HFFc6 (cell line): ENCODE data around the gene CPVL. TPM values are rescaled to one million over a fixed set of nuclear protein-coding genes. Genes with fewer than 3 reads are reported as not detected.

Source experiments
- DNase-seq: peaks from one replicate; pipeline ENCODE4 v3.0.0-alpha.2; 2018
- H3K27ac Mint-ChIP-seq: 2 replicates; pipeline ENCODE4 v1.8.0; 2020; ENCODE audit warnings: mild to moderate bottlenecking, mixed read lengths
- H3K27me3 Mint-ChIP-seq: 2 replicates; pipeline ENCODE4 v1.8.0; 2021; ENCODE audit warnings: mild to moderate bottlenecking, moderate library complexity, mixed read lengths; ENCODE audit not compliant: insufficient read depth
- H3K36me3 Mint-ChIP-seq: 2 replicates; pipeline ENCODE4 v1.8.0; 2021; ENCODE audit warnings: low read depth, mixed read lengths
- H3K4me1 Mint-ChIP-seq: 2 replicates; pipeline ENCODE4 v1.8.0; 2020; ENCODE audit warnings: low read depth, mixed read lengths
- H3K4me3 Mint-ChIP-seq: 2 replicates; pipeline ENCODE4 v1.8.0; 2020; ENCODE audit warnings: mild to moderate bottlenecking, moderate library complexity, mixed read lengths
- H3K9me3 Mint-ChIP-seq: 2 replicates; pipeline ENCODE4 v1.8.0; 2020; ENCODE audit warnings: mild to moderate bottlenecking, mixed read lengths
- CTCF ChIP-seq: fragments of 200-600 bp; sonication (generic); IDR thresholded peaks from 2 replicates; pipeline ENCODE4 v1.5.0; 2021; ENCODE audit warnings: antibody characterized with exemption, mild to moderate bottlenecking
- total RNA-seq, 6 experiments: library from RNA; stranded (reverse); fragmentation: NEBNext Ultra II Directional; extraction: Animal tissue kit (Norgen Biotek cat#: 25700); gene quantifications; 2 replicates in 1 of 6; 3 replicates in 5 of 6; pipeline ENCODE4 v1.2.3, GENCODE V29; 2021

Gene CPVL
- total RNA-seq, 6 experiments from 2014 or later, result not detected

DNA sequence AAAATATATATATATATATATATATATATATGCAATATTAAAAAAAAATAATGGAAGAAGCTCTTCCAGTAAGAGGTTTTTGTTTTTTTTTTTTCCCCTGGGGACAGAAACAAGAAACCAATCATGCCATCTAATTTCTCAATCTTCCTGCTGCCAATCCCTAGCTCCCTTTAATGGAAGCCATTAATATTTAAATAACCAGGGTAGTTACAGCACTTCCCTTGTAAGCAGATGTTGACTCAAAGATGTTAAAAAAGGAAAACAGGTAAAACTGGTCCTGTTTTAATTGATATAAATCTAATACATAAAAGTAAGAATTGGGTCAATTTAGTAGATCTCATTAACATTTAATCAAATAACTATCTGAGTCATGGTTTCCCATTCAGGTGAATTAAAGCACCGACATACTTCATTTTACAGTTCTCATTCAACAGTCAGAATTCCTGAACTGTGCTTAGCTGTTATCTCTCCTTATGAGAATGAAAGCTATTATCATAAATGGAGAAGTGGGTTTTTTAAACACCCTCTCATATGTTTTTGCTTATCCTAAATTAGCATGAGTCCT is 22.6 kb downstream of the CPVL start:
- DNase-seq, result no peak
- no peaks in the 10 kb centered on the region for H3K4me1 Mint-ChIP-seq
- no peak overlapping the region for H3K4me3 Mint-ChIP-seq
- H3K9me3 Mint-ChIP-seq, result no peaks in the 10 kb centered on the region
- no peak overlapping the region for H3K27ac Mint-ChIP-seq
- TF ChIP-seq CTCF, result no peak
- H3K27me3 Mint-ChIP-seq, result no peaks in the 10 kb centered on the region; the same call in 1 of the 2 replicates
- H3K36me3 Mint-ChIP-seq, result no peaks in the 10 kb centered on the region

GRCh38 chr7:29122759-29123158 is 23.6 kb downstream of the CPVL start:
- no peak overlapping the region for H3K4me3 Mint-ChIP-seq
- H3K27me3 Mint-ChIP-seq, result no peaks in the 10 kb centered on the region; the same call in 1 of the 2 replicates
- no peak for DNase-seq
- H3K4me1 Mint-ChIP-seq, result no peaks in the 10 kb centered on the region
- no peak overlapping the region for H3K27ac Mint-ChIP-seq
- no peak for TF ChIP-seq CTCF
- H3K36me3 Mint-ChIP-seq, result no peaks in the 10 kb centered on the region
- no peaks in the 10 kb centered on the region for H3K9me3 Mint-ChIP-seq

DNA sequence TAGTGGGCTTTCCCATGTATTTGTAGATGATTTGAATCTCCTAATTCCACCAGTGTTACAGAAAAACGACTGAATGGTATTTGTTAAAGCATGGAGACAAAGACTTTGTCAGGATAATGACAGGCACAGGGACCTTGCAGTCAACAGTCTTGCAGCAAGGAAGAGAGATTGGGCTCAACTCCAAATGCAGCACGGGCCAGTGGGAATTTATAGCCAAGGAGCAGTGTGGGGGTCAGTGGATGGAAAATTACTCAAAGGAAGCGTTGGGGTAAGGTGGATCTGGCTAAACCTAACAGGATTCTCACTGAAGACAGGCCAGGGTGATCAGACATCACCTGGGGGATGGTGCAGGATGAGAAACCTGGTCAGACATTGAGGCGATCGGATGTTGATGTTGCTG is 24.3 kb downstream of the CPVL start:
- H3K27ac Mint-ChIP-seq, result no peak overlapping the region
- H3K4me1 Mint-ChIP-seq, result no peaks in the 10 kb centered on the region
- no peaks in the 10 kb centered on the region for H3K9me3 Mint-ChIP-seq
- no peak for TF ChIP-seq CTCF
- DNase-seq, result no peak
- no peaks in the 10 kb centered on the region for H3K36me3 Mint-ChIP-seq
- no peaks in the 10 kb centered on the region; the same call in 1 of the 2 replicates for H3K27me3 Mint-ChIP-seq
- no peak overlapping the region for H3K4me3 Mint-ChIP-seq

DNA sequence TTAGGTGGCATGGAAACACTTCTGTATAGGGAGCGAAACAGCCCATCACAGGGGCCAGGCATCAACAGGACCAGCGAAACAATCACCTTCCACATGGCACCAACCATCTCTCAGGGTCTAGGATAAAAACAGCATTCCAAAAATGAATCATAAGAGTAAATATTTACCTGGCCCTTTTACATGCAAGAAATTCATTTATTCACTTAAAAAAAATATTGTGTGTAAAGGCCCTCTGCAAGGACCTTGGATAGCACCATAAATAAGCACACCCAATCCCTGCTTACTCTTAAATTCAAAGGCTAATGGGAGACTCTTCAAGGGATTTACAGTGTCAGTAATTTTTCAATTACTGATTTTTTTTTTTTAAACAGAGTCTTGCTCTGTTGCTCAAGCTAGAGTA is 25.4 kb downstream of the CPVL start:
- Mint-ChIP-seq H3K27me3 (no peaks in the 10 kb centered on the region; the same call in 1 of the 2 replicates), H3K4me3 (no peak overlapping the region), H3K36me3 (no peaks in the 10 kb centered on the region), H3K27ac (no peak overlapping the region), H3K4me1 (no peaks in the 10 kb centered on the region), H3K9me3 (no peaks in the 10 kb centered on the region)
- no peak for TF ChIP-seq CTCF
- DNase-seq, result no peak

GRCh38 chr7:29119538-29119937 is 26.8 kb downstream of the CPVL start:
- peaks cover 6% of the 10 kb centered on the region for H3K27me3 Mint-ChIP-seq
- no peak overlapping the region for H3K27ac Mint-ChIP-seq
- no peaks in the 10 kb centered on the region for H3K9me3 Mint-ChIP-seq
- no peaks in the 10 kb centered on the region for H3K4me1 Mint-ChIP-seq
- no peak for DNase-seq
- no peak for TF ChIP-seq CTCF
- H3K4me3 Mint-ChIP-seq, result no peak overlapping the region
- H3K36me3 Mint-ChIP-seq, result no peaks in the 10 kb centered on the region
